Activated T-helper 1 cell treated with Interleukin-2 at 50 U/mL for 16 hours (primary cell): ENCODE data around the gene UNC45B.
A peak's percentile ranks its signal among the peaks of the same experiment; 100 is the strongest.
"Not testable (repeated sequence)": the region's sequence is repeated elsewhere in the genome, so short reads cannot be mapped to it uniquely, and the experiment has no call there.

Source experiments
- DNase-seq: peaks from one replicate; pipeline ENCODE4 v3.0.0-alpha.2; 2020; ENCODE audit warnings: low read depth

Gene UNC45B

DNA sequence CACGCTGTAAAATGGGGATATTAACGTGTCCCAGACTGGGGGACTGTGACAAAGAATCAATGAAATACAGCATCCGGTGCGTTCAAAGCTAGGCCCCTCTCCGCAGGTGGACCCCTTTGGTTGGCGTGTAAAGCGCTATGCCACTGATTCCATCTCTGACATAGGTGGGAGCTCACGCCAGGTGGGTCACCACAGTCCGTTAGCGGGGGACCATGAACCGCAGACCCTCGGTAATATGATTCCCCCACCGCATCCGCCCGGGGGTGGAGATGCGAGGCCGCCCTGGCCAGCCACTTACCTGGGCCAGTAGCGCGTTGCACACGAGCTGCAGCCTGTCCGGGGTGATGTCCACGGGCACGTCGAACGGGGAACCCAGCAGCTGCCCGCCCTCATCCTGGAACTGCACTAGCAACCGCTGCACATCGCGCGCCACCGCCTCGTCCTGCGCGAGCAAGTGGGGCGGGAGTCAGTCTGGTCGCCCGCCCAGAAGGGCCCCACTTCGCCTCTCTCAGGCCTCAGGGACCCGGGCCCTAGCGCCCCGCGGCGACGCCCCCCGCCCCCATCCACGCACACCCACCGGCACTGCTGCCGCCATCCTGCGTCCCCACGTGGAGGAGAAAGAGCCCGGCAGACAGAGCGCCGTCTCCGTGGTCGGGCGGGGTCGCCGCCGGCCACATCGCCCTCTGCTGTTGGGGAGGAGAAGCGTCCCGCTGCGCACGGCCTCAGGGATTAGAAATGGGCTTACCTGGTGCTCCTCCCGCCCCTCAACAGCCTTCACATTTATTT lies 5.7 kb upstream of the UNC45B start, which contains the start of gene NLE1:
Gene NLE1, minus strand, starts transcription at position 623 of the 786 bp plus-strand sequence. Its CDS starts 28 bp downstream, at position 595.
- peak; percentile 83 for DNase-seq

DNA sequence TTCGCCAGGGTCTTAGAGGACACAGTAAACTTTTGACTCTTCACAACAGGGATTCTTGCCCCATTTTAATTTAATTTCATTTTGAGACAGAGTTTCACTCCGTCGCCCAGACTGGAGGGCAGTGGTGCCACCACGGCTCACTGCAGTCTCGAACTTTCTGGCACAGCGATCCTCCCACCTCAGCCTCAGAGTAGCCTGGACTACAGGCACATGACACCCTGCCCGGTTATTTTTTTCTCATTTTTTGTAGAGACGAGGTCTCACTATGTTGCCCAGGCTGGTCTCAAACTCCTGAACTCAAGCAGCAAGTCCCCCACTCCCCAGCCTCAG lies 5.2 kb upstream of the UNC45B start:
- DNase-seq = no peak

DNA sequence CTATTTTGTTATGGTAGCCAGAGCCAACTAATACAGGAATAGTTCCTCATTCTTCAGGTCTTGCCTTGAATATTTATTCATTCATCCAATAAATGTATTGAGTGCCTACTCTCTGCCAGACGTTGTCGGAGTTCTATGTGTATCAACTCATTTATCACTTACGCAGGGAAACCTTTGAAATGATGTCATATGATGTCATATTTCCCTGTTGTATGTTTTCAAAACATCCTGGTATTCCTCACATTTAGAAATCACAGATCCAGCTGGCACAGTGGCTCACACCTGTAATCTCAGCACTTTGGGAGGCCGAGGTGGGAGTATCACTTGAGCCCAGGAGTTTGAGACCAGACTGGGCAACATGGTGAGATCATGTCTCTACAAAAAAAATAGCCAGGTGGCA lies 2.8 kb upstream of the UNC45B start:
- DNase-seq = no peak

DNA sequence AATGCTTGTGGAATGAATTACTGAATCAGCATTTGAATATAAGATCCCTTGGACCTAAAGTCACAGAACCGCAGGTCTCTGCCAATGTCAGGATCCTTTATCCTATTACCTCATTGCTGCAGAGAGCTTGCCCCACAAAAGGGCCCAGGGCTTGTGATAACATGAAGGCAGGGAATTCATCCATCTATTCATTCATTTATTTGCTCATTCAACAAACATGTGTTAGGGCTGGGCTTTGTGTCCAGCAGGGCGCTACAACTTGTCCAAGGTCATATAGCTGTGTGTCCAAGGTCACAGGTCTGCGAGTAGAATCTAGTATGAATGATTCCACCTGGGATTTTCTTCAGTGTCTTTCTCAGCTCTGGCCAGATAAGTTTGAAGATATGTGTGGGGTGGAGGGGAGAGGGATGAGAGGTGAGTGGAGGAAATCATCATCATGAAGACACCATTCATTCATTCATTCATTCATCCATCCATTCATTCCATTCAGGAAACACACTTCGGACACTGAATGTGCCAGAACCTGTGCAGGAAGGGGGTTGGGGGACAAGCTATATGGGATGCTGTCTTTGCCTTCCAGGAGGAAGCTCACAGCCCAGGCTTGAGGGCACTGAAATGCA lies 1.3 kb upstream of the UNC45B start:
- no peak for DNase-seq

DNA sequence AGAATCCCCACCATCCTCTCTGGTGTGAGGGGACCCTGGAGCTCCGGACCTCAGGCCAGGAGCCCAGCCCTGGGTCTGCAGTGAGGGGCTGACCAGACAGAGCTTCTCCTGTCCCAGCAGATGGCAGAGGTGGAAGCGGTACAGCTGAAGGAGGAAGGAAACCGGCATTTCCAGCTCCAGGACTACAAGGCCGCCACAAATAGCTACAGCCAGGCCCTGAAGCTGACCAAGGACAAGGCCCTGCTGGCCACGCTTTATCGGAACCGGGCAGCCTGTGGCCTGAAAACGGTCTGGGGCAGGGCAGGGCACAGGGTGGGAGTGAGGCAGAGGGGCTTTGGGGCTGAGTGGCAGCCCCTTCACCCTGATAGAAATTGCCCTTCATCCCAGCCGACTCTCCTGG lies 527 bp downstream of the UNC45B start:
- DNase-seq = no peak

DNA sequence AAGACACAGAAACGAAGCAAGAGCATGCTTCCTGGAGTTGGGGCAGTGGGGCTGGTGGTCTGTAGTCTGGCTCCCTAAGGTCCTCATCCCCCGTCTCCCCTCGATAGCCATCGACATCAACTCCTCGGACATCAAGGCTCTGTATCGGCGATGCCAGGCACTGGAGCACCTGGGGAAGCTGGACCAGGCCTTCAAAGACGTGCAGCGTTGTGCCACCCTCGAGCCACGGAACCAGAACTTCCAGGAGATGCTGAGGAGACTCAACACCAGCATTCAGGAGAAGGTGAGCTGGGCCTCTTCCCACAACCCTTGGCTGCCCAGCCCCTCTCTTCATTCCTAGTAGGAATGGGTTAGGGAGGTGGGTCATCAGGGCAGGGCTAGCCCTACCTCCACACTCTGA lies 2.3 kb downstream of the UNC45B start:
- DNase-seq = no peak

DNA sequence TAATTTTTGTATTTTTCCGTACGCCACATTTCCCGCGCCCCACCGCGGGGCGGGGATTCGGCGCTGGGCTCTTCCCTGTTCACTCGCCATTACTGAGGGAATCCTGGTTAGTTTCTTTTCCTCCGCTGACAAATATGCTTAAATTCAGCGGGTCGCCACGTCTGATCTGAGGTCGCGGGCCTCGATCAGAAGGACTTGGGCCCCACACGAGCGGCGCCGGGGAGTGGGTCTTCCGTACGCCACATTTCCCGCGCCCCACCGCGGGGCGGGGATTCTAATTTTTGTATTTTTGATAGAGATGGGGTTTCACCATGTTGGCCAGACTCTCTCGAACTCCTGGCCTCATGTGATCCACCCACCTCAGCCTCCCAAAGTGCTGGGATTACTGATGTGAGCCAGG lies 3.5 kb downstream of the UNC45B start:
- not testable (repeated sequence) for DNase-seq

DNA sequence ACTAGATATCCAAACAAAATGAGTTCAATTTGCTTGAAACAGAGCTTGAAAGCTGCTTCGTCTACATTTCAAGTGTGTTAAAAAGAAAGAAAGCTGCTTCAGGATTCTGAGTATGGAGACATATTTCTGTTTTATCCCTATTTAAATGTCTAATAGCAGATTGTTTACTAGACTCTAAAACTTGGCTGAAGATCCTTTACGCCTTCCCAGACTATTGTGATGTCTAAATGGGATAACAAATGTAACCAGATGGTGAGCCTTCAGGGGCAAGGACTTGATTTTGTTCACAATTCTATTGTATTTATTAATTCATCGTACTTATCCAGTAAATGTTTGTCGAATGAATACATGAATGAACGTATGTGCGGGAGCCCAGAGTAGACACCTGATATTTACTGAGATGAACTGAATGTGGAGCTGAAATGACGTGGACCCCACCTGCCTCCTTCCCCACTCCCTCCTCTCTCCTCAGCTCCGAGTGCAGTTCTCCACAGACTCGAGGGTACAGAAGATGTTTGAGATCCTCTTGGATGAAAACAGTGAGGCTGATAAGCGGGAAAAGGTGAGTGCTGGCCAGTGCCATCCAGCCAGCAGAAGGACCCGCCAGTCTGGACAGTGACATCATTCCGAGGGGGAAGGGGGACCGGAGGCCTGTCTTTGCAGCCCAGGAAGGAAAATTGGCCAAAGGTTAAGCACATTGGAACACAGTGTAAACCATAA lies 5.0 kb downstream of the UNC45B start:
- no peak for DNase-seq

DNA sequence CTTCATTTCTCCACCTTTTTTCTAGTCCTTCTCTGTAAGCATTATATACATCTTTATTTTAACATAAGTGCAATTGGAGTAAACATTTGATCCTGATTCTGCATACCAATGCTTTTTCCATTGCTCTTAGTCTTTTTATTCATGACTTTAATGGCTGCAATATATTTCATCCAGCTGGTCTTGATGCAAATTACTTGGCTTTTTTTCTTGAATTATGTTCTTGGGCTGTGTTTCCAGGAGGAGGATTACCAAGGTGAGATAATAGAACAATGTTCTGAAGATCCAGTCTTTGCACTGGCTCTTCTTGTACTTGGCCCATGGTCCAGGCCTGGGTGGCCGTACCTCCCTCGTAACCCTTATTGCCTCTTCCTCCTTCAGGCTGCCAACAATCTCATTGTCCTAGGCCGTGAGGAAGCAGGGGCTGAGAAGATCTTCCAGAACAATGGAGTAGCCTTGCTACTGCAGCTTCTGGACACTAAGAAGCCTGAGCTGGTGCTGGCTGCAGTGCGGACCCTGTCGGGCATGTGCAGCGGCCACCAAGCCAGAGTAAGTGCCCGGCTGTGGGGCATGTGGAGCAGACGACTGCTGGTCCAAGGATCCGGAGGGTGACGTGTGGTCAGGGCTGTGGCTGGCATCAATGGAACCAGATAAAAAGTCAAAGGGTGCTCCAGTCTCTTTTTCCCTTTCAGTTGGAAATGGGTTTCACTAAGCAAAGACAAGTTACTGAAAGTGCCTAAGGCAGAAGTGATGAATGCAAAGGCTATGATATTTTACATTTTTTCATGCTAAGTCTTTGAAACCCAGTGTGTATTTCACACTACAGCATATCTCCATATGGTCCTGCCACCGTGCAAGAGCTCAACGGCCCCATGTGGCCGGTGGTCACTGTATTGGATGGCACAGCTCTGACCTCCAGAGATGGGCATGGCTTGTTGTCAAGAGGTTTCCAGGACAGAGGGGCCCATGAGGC lies 6.9 kb downstream of the UNC45B start:
- no peak for DNase-seq

DNA sequence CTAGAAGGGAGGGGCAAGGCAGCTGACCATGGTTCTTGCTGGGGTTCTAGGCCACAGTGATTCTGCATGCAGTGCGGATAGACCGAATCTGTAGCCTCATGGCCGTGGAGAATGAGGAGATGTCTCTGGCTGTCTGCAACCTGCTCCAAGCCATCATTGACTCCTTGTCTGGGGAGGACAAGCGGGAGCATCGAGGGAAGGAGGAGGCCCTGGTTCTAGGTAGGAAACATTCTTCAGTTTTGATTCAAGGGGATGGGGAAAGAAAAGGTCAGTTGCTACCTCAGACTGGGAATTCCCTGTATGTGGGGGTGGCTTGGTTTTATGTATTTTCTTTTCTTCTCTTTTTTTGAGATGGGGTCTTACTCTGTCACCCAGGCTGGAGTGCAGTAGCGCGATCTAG lies 7.6 kb downstream of the UNC45B start:
- no peak for DNase-seq

DNA sequence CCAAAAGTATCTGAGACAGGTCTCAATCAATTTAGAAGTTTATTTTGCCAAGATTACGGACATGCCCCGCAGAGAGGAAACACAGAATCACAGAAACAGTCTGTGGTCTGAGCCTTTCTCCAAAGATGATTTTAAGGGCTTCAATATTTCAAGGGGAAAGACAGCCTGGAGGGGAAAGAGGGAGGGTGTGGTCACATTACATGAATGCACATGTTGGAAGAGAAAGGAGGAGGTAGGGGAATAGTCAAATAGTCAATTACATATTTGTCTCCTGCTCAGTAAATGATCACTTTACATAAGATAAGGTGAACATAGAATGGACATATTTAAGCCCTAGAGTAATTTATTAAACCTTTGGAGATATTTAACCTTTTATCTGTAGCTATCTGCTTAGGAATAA lies 12.3 kb downstream of the UNC45B start:
- DNase-seq = no peak

DNA sequence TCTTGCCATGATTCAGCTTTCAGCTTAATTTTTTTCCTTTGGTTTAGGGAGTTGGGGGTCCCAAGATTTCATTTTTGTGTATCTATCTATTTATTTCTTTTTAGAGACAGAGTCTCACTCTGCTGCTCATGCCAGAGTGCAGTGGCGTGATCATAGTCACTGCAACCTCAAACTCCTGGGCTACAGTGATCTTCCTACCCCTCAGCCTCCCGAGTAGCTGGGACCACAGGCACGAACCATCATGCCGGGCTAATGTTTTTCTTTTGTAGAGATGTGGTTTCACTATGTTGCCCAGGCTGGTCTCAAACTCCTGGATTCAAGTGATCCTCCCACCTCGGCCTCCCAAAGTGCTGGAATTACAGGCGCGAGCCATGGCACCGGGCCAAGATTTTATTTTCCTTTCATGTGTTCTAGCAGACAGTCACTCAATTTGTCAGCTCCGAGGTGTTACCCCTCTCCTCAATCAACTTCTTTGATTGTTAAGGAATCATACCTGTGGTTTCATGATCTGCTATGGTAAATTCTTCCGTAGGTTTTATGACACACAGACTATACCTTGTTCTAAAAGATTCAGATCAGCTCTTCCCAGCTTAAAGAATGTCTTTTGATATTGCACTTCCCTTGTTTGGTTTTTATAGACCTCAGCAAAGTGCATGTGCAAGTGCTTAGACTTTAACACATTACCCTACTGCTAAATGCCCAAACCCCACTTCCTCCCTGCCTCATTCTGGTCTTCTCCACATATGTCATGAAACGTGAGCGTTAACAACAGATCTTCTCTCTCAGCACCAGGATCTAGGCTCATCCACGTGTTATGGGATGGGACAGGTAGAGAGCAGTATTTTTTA lies 13.0 kb downstream of the UNC45B start:
- DNase-seq = no peak

DNA sequence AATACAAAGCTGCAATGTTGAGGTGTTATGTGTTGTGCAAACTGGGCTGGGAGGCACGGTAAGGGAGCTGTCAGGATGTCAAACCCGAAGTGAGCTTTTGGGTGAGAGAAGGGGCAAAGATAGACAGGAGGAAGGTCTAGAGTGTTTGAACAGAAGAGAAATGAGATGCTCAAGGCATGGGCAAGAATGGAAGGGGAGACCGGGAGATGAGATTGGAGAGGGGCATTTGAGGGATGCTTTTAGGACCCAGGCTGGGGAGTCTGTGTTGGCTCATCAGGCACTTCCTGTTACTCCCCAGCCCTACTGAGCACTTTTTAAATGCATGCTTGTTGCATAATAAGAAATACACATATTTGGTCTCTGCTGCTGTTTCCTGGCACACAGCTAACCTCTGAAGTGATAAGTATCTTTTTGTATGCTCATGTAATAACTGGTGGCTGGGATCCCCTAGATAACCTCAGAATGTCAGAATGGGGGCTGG lies 13.7 kb downstream of the UNC45B start:
- no peak for DNase-seq

DNA sequence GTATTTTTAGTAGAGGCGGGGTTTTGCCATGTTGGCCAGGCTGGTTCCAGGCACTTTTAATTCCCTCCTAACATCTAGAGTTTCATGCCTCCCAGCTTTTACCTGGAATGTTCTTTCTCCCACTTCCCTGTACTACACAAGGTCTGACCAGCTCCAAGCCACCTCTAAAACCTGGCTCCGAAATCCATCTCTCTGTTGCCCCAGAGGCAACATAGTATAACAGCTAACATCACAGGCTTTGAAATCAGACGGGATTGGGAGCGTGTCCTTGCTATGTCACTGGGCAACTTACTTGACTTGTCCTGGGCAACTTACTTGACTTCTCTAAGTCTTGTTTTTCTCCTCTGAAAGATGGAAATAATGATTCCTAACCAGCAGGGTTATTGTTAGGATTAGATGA lies 15.1 kb downstream of the UNC45B start:
- no peak for DNase-seq

DNA sequence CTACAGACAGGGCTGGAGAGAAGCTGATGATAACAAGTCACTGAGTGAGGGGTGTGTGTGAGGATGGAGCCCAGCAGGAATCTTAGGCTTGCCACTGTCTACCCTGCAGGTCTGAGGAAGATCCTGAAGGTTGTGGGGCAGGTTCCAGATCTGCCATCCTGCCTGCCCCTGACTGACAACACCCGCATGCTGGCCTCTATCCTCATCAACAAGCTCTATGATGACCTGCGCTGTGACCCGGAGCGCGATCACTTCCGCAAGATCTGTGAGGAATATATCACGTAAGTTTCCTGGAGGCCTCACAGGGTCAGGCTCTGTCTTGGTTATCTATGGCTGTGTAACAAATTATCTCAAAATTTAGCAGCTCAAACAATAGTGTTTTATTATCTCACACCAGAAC lies 16.3 kb downstream of the UNC45B start:
- no peak for DNase-seq

DNA sequence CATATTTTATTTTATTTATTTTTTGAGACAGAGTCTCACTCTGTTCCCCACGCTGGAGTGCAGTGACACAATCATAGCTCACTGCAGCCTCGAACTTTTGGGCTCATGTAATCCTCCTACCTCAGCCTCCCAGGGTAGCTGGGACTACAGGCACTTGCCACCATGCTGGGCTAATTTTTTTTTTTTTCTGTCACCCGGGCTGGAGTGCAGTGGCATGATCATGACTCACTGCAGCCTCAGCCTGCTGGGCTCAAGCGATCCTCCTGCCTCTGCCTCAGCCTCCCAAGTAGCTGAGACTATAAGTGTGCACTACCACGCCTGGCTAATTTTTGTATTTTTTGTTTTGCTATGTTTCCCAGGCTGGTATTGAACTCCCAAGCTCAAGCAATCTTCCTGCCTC lies 17.1 kb downstream of the UNC45B start:
- no peak for DNase-seq

DNA sequence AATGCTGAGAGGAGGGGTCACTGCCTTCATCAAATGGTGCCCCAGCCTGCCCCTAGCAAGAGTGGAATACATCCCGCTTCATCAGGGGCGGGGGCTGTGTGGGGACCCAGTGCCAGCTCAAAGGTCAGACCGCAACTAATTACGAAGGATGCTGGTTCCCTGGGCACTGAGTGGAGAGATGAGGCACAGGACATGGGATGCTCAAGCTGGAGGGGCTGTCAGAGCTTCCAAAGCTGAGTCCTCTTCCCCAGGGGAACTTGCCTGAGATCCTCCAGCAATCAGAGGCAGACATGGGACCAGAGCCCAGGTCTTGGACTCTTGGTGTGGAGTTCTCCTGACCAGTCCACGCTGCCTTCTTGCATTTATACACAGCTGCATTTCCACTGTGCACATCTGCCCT lies 18.9 kb downstream of the UNC45B start:
- no peak for DNase-seq

DNA sequence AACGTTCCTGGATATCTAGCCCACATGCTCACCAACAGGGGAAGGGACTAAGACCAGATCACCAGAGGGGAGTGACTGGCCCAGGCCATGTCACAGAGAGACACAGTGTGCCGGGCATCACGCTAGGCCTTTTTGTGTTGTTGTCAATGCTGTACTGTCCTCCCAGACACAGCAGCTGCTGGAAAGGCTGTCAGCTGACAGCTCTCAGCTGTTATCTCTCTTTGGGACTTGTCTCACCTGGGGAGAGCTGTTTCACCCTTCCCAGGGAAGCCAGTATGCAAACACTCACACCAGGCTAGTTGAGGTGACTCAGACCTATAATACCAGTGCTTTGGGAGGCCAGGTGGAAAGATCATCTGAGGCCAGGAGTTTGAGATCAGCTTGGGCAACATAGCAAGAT lies 19.4 kb downstream of the UNC45B start:
- no peak for DNase-seq

DNA sequence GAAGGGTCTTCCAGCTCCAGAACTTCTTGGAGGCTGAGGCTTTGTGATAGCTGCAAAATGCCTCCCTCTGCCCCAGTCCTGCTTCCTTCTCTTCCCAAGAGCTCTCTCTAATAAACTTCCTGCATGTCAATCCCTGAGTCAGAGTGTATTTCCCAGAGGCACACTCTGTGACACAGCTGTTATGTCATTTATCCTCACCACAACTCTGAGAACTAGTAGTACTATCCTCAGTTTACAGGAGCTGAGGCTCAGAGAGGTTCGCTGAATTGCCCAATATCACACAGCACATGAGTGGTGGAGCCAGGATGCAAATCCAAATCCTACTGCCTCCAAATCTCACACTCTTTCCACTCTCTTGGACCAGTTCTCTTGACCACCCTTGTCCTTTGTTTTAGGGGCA lies 20.0 kb downstream of the UNC45B start:
- no peak for DNase-seq

DNA sequence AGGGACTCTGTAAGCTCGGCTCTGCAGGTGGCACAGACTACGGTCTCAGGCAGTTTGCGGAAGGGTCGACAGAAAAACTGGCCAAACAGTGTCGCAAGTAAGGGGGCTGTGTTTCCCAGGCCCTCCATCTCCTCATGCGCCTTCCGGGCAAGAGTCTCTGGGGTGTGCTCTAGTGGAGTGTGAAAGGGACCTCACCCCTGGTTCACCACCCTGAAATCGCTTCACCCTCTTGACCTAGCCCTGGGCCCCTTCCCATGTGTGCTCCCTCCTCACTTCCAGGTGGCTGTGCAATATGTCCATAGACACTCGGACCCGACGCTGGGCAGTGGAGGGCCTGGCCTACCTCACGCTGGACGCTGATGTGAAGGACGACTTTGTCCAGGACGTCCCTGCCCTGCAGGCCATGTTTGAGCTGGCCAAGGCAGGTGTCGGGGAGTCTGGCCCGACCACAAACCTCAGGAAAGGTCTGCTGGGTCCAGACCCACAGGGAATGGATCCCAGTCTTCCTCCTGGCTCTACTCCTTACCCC lies 22.3 kb downstream of the UNC45B start:
- no peak for DNase-seq
